ENCODE results near the gene C2CD4C.

DNA sequence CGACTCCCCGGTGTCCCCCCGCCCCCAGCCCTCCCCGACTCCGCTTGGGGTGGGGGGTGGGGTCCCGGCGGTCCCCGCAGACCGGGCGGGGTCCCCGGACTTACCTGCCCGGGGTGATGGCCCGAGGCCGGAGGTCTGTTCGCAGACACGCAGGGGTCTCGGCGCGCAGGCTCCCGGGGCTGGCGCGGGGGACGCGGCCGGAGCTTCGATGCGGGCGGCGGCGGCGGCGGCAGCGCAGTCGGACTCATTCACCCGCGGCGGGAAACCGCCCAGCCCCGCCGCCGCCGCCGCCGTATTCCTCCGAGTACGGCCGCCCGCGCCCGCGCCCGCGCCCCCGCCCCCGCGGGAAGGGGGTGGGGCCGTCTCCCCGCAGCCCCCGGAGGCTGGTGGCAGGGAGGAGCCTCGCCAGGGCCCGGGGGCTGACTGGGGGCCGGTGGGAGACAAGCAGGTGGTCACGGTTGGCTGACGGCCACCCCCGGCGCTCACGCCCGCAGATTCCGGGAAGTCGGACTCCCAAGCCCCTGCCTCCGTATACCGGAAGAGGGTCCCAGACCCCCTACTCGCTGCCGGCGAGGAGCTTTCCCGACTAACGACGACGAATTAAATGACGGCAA lies at the start of gene C2CD4C:
- TF ChIP-seq, protein P1, sequence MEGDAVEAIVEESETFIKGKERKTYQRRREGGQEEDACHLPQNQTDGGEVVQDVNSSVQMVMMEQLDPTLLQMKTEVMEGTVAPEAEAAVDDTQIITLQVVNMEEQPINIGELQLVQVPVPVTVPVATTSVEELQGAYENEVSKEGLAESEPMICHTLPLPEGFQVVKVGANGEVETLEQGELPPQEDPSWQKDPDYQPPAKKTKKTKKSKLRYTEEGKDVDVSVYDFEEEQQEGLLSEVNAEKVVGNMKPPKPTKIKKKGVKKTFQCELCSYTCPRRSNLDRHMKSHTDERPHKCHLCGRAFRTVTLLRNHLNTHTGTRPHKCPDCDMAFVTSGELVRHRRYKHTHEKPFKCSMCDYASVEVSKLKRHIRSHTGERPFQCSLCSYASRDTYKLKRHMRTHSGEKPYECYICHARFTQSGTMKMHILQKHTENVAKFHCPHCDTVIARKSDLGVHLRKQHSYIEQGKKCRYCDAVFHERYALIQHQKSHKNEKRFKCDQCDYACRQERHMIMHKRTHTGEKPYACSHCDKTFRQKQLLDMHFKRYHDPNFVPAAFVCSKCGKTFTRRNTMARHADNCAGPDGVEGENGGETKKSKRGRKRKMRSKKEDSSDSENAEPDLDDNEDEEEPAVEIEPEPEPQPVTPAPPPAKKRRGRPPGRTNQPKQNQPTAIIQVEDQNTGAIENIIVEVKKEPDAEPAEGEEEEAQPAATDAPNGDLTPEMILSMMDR (IDR thresholded peaks at IDR 0.05): no peak
- TF ChIP-seq POLR2A (IDR thresholded peaks at IDR 0.05): no peak
